ENCODE measurements around the gene ITGB7. TPM values are rescaled to one million over a fixed set of nuclear protein-coding genes. Genes with fewer than 3 reads are reported as not detected.

The ITGB7 gene
- total RNA-seq, 4 donors from 2014 or later = 2.0 to 3.8 (median 2.4) TPM; not detected in 1

DNA sequence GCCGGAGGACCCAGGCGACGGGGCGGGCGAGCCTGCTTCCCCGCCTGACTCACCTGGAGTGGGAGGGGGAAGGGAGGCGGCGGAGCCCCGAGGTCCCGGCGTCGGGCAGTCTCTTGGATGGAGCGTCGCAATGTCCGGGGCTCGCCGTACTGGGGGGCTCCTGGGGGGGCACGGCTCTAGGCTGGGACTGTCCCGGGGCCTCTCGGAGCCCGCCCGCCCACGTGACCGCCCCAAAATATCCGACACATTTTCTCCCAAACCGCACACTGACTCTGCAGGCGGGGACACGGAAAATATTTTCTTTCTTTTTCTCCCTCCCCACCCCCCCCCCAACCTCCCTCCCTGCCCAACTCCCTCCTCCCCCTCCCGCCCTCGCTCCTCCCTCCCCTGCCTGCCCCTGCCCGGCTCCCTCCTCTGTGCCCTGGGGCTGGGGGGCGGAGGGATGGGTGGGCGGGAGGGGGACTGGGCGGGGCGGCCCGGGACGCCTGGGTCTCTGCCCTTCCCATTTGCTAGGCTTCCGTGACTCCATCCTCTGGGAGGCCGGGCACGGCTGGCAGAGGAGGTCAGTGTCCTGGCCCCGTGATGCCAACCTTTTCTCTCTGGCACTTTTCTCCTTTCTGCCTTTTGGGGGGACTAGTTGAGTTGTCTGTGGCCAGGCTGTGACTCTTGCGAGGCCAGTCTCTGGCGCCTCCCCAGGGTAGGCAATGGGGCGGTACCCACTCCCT is 25.0 kb upstream of the ITGB7 start, which contains the start of gene RARG:
TSS of gene RARG (minus strand) at position 289 of the 725 bp plus-strand sequence. CDS start 4,664 bp downstream, outside the sequence.
- H3K4me1 ChIP-seq = peaks cover 0 to 14% of the 10 kb centered on the region in 2 donors
- H3K27me3 ChIP-seq = no peaks in the 10 kb centered on the region
- no peaks in the 10 kb centered on the region for H3K9me3 ChIP-seq
- H3K4me3 ChIP-seq = peak within 1 kb of the TSS; percentile 56 to 58
- intact Hi-C loops (cut with DNase I; ENCODE audit: low total_unique reads) = no loop called here
- DNase-seq = peak; percentile 66 to 70
- TF ChIP-seq, protein P1, sequence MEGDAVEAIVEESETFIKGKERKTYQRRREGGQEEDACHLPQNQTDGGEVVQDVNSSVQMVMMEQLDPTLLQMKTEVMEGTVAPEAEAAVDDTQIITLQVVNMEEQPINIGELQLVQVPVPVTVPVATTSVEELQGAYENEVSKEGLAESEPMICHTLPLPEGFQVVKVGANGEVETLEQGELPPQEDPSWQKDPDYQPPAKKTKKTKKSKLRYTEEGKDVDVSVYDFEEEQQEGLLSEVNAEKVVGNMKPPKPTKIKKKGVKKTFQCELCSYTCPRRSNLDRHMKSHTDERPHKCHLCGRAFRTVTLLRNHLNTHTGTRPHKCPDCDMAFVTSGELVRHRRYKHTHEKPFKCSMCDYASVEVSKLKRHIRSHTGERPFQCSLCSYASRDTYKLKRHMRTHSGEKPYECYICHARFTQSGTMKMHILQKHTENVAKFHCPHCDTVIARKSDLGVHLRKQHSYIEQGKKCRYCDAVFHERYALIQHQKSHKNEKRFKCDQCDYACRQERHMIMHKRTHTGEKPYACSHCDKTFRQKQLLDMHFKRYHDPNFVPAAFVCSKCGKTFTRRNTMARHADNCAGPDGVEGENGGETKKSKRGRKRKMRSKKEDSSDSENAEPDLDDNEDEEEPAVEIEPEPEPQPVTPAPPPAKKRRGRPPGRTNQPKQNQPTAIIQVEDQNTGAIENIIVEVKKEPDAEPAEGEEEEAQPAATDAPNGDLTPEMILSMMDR (IDR thresholded peaks at IDR 0.05) = no peak
- peak in 1 of 2 donors; percentile 11 for TF ChIP-seq POLR2A (IDR thresholded peaks at IDR 0.05)
- peak within 1 kb of the TSS; percentile 89 to 90 for H3K27ac ChIP-seq
- no peaks in the 10 kb centered on the region for H3K36me3 ChIP-seq

DNA sequence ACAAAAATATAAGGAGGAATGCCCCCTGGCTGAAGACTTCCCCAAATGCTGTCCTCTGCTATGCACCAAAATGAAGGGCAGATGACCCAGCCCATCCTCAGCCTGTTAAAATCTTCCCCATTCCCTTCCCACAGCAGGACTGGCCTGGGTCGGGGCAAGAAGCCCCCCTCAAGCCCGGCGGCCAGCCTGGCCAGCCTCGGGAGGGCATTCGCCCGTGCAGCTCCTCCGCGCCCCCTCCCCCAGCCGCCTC is 24.5 kb upstream of the ITGB7 start:
- no peaks in the 10 kb centered on the region for H3K36me3 ChIP-seq
- no peak for DNase-seq
- TF ChIP-seq POLR2A (IDR thresholded peaks at IDR 0.05) = peak in 1 of 2 donors; percentile 21
- TF ChIP-seq, protein P1 (IDR thresholded peaks at IDR 0.05) = no peak
- peak overlapping the region; percentile 89 to 90 for H3K27ac ChIP-seq
- H3K4me1 ChIP-seq = peaks cover 0 to 14% of the 10 kb centered on the region in 2 donors
- H3K27me3 ChIP-seq = no peaks in the 10 kb centered on the region
- intact Hi-C loops (cut with DNase I; ENCODE audit: low total_unique reads) = no loop called here
- peak overlapping the region; percentile 56 to 58 for H3K4me3 ChIP-seq
- H3K9me3 ChIP-seq = no peaks in the 10 kb centered on the region

DNA sequence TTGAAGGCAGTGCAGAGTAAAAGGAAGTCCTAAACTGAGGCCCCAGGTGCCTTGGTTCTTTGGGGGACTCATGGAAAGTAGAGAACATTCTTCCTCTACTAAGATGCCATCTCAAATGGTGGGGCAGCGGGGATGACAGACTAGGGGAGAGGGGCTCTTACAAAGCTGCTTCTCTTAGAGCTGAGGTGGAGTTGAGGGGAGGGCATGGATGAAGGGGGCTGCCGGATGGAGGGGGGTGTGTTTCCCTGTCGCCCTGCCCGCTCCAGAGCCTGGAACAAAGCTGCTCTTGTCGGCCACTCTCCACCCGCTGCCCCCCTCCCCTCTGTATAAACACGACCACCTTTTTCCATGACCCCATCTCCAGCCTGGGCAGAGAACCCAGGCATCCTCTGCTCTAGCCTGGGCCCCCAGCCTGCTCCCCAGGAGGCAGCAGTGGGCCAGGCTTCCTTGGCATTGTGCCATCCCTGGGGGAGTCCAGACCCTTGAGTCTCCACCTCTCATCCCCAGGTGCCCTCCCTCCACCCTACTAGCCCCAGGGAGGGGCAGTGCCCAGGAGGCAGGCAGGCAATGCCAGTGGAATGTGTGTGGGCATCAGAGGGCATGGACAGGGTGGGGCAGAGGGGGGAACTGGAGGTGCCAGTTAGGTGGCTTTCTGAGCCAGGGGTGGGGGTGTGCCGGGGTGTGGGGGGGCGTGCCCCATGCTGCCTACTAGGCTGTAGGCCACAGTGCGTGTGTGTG is 23.2 kb upstream of the ITGB7 start:
- H3K27me3 ChIP-seq = no peaks in the 10 kb centered on the region
- intact Hi-C loops (cut with DNase I; ENCODE audit: low total_unique reads) = no loop called here
- peak overlapping the region in 1 of 2 donors; percentile 90 for H3K27ac ChIP-seq
- no peak overlapping the region for H3K4me3 ChIP-seq
- peaks cover 0 to 14% of the 10 kb centered on the region in 2 donors for H3K4me1 ChIP-seq
- H3K36me3 ChIP-seq = no peaks in the 10 kb centered on the region
- DNase-seq = no peak
- TF ChIP-seq, protein P1 (IDR thresholded peaks at IDR 0.05) = no peak
- TF ChIP-seq POLR2A (IDR thresholded peaks at IDR 0.05) = no peak
- no peaks in the 10 kb centered on the region for H3K9me3 ChIP-seq

DNA sequence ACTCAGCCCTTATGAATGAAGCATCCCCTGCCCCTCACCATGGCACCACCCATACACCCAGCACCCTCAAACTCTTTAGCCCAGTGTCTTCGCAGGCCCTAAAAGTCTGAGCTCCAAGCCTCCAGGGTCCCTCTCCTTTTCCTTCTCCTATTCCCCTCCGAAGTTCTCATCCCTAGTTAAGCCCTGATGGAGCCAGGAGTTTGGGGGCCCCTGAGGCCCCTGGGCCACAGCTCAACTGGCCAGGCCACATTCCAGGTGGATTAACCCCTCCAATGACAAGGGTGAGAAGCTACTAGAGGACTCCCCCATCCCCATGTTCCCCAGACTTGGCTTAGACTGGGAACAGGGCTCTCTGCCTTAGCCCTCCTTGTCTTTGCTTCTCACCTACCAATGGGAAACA is 22.4 kb upstream of the ITGB7 start:
- Histone ChIP-seq H3K27ac (peak overlapping the region in 1 of 2 donors; percentile 20), H3K4me1 (peaks cover 1 to 14% of the 10 kb centered on the region in 2 donors), H3K36me3 (no peaks in the 10 kb centered on the region), H3K27me3 (no peaks in the 10 kb centered on the region), H3K4me3 (no peak overlapping the region), H3K9me3 (no peaks in the 10 kb centered on the region)
- intact Hi-C loops (cut with DNase I; ENCODE audit: low total_unique reads) = no loop called here
- TF ChIP-seq POLR2A (IDR thresholded peaks at IDR 0.05) = no peak
- TF ChIP-seq, protein P1 (IDR thresholded peaks at IDR 0.05) = no peak
- DNase-seq = no peak

DNA sequence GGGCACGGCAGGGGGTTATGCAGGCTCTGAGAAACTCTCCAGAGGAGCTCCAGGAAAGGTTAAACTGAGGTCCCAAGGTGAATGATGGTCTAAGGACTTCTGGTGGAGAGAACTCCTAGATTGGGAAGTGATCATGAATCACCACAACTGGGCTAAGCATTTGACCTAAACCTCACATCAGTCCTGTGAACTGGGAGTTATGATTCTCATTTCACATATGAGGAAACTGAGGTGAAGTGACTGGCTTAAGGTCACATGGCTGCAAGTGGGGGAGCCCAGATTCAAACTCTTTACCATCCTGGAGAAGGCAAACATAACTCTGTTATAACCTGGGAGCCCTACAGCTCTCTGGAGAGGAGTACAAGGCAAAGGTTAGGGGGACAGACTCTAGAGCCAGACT is 20.8 kb upstream of the ITGB7 start:
- Histone ChIP-seq H3K4me1 (peaks cover 8 to 19% of the 10 kb centered on the region in 2 donors), H3K9me3 (no peaks in the 10 kb centered on the region), H3K36me3 (no peaks in the 10 kb centered on the region), H3K4me3 (no peak overlapping the region), H3K27me3 (no peaks in the 10 kb centered on the region), H3K27ac (no peak overlapping the region)
- intact Hi-C loops (cut with DNase I; ENCODE audit: low total_unique reads) = no loop called here
- TF ChIP-seq POLR2A (IDR thresholded peaks at IDR 0.05) = no peak
- TF ChIP-seq, protein P1 (IDR thresholded peaks at IDR 0.05) = no peak
- DNase-seq = no peak
